DOHH2 (cell line): ENCODE results near the gene SMIM44.

Experiments
- H3F3A ChIP-seq: fragments of 200-600 bp; sonication (generic), shearing (Covaris generic); 2 replicates; pipeline ENCODE4 v1.6.0; 2016; ENCODE audit warnings: antibody characterized with exemption, mild to moderate bottlenecking; ENCODE audit not compliant: control insufficient read depth, insufficient read depth
- H3K27ac ChIP-seq: fragments of 200-600 bp; sonication (generic); 2 replicates; pipeline ENCODE4 v1.5.1; 2014; ENCODE audit warnings: low read depth, mild to moderate bottlenecking, low read length, moderate library complexity
- H3K27me3 ChIP-seq: fragments of 200-600 bp; sonication (generic); 2 replicates; pipeline ENCODE4 v1.6.1; 2014; ENCODE audit warnings: mild to moderate bottlenecking, low read length, mixed read lengths; ENCODE audit not compliant: control insufficient read depth
- H3K36me3 ChIP-seq: fragments of 200-600 bp; sonication (generic); 2 replicates; pipeline ENCODE4 v1.6.1; 2014; ENCODE audit warnings: mild to moderate bottlenecking, low read length, moderate library complexity, mixed read lengths; ENCODE audit not compliant: control insufficient read depth
- H3K4me1 ChIP-seq: fragments of 200-600 bp; sonication (generic); 2 replicates; pipeline ENCODE4 v1.6.1; 2014; ENCODE audit warnings: mild to moderate bottlenecking, low read length, mixed read lengths; ENCODE audit not compliant: control insufficient read depth
- H3K4me2 ChIP-seq: fragments of 200-600 bp; sonication (generic); 2 replicates; pipeline ENCODE4 v1.6.0; 2014; ENCODE audit warnings: mild to moderate bottlenecking, low read length, moderate library complexity
- H3K4me3 ChIP-seq: fragments of 200-600 bp; sonication (generic); 2 replicates; pipeline ENCODE4 v1.5.1; 2014; ENCODE audit warnings: mild to moderate bottlenecking, low read length, mixed read lengths
- H3K79me2 ChIP-seq: fragments of 200-600 bp; sonication (generic); 2 replicates; pipeline ENCODE4 v1.6.1; 2014; ENCODE audit warnings: mild to moderate bottlenecking, low read length, mixed read lengths; ENCODE audit not compliant: control insufficient read depth
- H3K9me2 ChIP-seq: fragments of 200-600 bp; sonication (generic); replicated peaks from 2 replicates; pipeline ENCODE4 v1.6.1; 2014; ENCODE audit warnings: mild to moderate bottlenecking, low read length, mixed read lengths; ENCODE audit not compliant: control insufficient read depth
- H3K9me3 ChIP-seq: fragments of 200-600 bp; sonication (generic); 2 replicates; pipeline ENCODE4 v1.6.1; 2014; ENCODE audit warnings: antibody characterized with exemption, low read length, mixed read lengths; ENCODE audit not compliant: control insufficient read depth, insufficient read depth
- H4K20me1 ChIP-seq: fragments of 200-600 bp; sonication (generic); 2 replicates; pipeline ENCODE4 v1.6.0; 2014; ENCODE audit warnings: low read depth, mild to moderate bottlenecking, antibody characterized with exemption, low read length, moderate library complexity; ENCODE audit not compliant: control insufficient read depth, insufficient read depth
- EZH2phosphoT487 ChIP-seq: fragments of 200-600 bp; sonication (generic); IDR thresholded peaks from 2 replicates; pipeline ENCODE4 v1.6.1; 2017; ENCODE audit warnings: borderline replicate concordance, mild to moderate bottlenecking, antibody characterized with exemption, low read length, moderate library complexity, mixed read lengths
- TF ChIP-seq, protein P1 (sequence below): fragments of 200-600 bp; sonication (generic); IDR thresholded peaks from one replicate; pipeline ENCODE4 v1.5.1; 2014; ENCODE audit warnings: antibody characterized with exemption, mild to moderate bottlenecking, low read depth, low read length; ENCODE audit not compliant: poor library complexity, severe bottlenecking

The SMIM44 gene

DNA sequence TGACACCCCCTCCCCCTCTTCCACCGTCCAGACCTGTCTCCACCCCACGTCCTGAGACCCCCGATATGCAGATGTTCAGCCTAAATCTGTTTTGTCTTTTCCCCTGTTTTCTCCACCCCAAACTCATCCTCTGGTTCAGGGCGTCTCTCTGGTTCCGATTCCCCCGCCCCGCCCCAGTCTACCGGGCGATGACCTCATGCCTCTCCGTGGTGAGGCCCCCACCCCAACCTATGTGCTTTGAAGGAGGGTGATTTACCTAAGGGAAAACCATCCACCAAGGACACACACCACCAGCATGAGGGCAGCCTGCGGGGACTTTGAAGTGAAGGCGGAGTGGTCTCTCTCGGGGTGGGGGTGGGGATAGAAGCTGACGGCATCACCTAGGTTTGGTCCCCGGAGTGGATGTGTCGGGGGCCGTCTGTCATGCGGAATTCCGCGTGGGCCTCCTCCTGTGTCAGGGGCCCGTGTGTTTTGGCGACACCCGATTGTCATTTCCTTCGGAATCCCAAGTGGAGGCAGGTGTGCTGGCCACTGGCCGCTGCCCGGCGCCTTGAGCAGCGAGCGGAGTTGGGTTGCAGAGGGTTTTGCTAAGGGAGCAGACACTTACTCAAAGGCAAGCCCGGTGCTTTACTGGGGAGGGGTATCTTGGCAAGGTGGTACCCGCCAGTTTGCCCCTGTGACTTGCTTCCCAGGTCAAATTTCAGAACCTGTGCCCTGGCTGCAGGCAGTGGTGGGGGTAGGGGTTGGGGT, 24.3 kb upstream of the SMIM44 start:
- Histone ChIP-seq H3K4me2 (peak overlapping the region; percentile 93), H3F3A (no peaks in the 10 kb centered on the region; the same call in 1 of the 2 replicates), H3K9me2 (no peaks in the 10 kb centered on the region), H3K27ac (no peak overlapping the region), H3K9me3 (no peaks in the 10 kb centered on the region), H3K4me1 (peaks cover 20% of the 10 kb centered on the region), H3K27me3 (no peaks in the 10 kb centered on the region), H4K20me1 (peaks cover 10% of the 10 kb centered on the region; the same call in 1 of the 2 replicates), H3K79me2 (peaks cover 64% of the 10 kb centered on the region), H3K36me3 (peaks cover 36% of the 10 kb centered on the region), H3K4me3 (peak overlapping the region; percentile 89)
- TF ChIP-seq, protein P1, sequence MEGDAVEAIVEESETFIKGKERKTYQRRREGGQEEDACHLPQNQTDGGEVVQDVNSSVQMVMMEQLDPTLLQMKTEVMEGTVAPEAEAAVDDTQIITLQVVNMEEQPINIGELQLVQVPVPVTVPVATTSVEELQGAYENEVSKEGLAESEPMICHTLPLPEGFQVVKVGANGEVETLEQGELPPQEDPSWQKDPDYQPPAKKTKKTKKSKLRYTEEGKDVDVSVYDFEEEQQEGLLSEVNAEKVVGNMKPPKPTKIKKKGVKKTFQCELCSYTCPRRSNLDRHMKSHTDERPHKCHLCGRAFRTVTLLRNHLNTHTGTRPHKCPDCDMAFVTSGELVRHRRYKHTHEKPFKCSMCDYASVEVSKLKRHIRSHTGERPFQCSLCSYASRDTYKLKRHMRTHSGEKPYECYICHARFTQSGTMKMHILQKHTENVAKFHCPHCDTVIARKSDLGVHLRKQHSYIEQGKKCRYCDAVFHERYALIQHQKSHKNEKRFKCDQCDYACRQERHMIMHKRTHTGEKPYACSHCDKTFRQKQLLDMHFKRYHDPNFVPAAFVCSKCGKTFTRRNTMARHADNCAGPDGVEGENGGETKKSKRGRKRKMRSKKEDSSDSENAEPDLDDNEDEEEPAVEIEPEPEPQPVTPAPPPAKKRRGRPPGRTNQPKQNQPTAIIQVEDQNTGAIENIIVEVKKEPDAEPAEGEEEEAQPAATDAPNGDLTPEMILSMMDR, result no peak
- TF ChIP-seq EZH2phosphoT487, result no peak

DNA sequence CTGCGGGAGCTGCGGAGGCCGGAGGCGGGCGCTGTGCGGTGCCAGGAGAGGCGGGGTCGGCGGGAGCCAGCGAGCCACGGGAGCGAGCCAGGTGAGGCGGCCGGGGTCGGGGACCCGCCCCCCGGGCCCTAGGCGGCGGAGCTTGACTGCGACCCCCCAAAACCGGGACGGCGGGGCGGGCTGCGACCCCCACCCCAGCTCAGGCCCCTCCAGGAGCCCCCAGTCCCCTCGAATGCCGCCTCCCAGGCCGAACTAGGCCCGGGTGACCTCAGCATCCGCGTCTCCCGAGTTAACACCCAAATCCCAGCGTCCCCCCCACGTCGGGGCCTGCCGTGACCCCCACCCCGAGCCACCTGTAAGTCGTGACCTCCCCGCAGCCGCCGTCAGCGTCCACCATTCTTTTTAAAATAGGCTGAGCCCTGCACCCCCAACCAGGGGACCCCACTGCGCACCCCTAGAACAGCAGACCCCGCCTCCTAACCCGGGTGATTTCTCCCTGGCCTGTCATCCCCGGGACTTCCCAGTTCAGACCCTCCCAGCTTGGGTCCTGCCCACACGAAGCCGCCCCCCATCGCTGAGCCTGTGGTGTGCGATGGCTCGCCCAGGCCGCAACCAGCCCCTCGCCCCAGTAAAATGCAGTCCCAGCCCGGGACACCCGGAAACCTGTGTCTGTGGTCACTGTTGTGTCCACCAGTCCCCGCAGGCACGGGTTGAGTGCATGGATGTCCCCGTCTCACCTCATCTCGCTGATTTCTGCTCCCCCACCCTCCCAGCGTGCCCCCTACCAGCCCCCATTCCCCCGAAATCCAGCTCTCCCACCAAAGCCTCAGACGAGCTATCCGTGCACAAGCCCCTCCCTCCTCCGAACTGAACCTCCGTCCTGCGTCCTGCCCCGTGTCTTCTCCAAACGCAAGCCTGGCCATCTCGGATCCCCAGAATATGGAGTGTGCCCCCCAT, 23.4 kb upstream of the SMIM44 start:
- no peaks in the 10 kb centered on the region for H3K9me2 ChIP-seq
- no peaks in the 10 kb centered on the region for H3K27me3 ChIP-seq
- peaks cover 55% of the 10 kb centered on the region for H3K79me2 ChIP-seq
- peaks cover 20% of the 10 kb centered on the region for H3K4me1 ChIP-seq
- no peaks in the 10 kb centered on the region for H3K9me3 ChIP-seq
- peak overlapping the region; percentile 89 for H3K4me3 ChIP-seq
- peak overlapping the region; percentile 93 for H3K4me2 ChIP-seq
- H3F3A ChIP-seq, result no peaks in the 10 kb centered on the region; the same call in 1 of the 2 replicates
- H4K20me1 ChIP-seq, result peaks cover 10% of the 10 kb centered on the region; the same call in 1 of the 2 replicates
- peak overlapping the region; percentile 51 for H3K27ac ChIP-seq
- TF ChIP-seq, protein P1, result no peak
- no peak for TF ChIP-seq EZH2phosphoT487
- peaks cover 36% of the 10 kb centered on the region for H3K36me3 ChIP-seq

DNA sequence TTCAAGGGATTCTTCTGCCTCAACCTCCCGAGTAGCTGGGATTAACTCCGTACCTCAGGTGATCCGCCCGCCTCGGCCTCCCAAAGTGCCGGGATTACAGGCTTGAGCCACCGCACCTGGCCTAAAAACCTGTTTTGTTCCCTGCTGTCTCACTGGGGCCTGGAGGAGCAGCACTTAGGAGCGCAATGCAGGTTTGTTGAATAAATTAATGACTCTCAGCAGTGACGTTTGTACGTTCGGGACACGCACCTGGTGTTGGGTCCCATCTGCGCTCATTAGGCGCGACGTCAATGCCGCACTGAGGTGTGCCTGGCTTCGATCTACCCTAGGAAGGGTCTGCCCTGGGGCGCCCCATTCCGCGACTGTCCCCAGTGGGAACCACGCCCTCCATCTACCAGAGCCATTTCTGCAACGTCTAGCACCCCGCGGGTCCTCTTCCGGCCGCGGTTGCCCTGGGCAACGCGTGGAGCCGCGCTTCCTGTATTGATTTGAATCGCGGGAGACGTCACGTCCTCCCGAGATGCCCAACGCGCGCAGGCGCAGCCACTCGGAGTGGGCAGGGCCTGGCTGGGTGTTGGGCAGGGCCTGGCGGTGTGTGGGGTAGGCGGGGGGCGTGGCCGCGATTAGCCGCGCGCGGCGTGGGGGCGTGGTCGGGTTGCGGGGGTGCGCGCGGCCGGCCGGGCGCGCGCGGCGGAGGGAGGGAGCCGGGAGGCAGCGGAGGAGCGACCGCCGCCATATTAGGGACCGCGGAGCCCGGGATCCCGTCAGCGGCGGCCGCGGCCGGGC, 22.6 kb upstream of the SMIM44 start, which contains the start of gene FZR1:
Gene FZR1, plus strand, starts transcription at position 714 of the 786 bp plus-strand sequence. CDS start 16,679 bp downstream, outside the sequence.
- peaks cover 25% of the 10 kb centered on the region for H3K4me1 ChIP-seq
- H3K9me3 ChIP-seq, result no peaks in the 10 kb centered on the region

More for the DNA sequence above, 22.6 kb upstream of the SMIM44 start, which contains the start of gene FZR1:
- peaks cover 46% of the 10 kb centered on the region for H3K79me2 ChIP-seq
- no peaks in the 10 kb centered on the region for H3K9me2 ChIP-seq
- H3K36me3 ChIP-seq, result peaks cover 31% of the 10 kb centered on the region
- TF ChIP-seq, protein P1, result no peak
- no peak for TF ChIP-seq EZH2phosphoT487
- H3K4me3 ChIP-seq, result peak within 1 kb of the TSS; percentile 89
- no peaks in the 10 kb centered on the region for H3K27me3 ChIP-seq
- H3F3A ChIP-seq, result no peaks in the 10 kb centered on the region; the same call in 1 of the 2 replicates
- peaks cover 10% of the 10 kb centered on the region; the same call in 1 of the 2 replicates for H4K20me1 ChIP-seq
- peak within 1 kb of the TSS; percentile 51 for H3K27ac ChIP-seq
- peak within 1 kb of the TSS; percentile 93 for H3K4me2 ChIP-seq
